ENCODE data around the gene AATK. TPM values are rescaled to one million over a fixed set of nuclear protein-coding genes. Genes with fewer than 3 reads are reported as not detected.

AATK gene
- total RNA-seq, 1 donor from 2014 or later = 0.62 TPM

DNA sequence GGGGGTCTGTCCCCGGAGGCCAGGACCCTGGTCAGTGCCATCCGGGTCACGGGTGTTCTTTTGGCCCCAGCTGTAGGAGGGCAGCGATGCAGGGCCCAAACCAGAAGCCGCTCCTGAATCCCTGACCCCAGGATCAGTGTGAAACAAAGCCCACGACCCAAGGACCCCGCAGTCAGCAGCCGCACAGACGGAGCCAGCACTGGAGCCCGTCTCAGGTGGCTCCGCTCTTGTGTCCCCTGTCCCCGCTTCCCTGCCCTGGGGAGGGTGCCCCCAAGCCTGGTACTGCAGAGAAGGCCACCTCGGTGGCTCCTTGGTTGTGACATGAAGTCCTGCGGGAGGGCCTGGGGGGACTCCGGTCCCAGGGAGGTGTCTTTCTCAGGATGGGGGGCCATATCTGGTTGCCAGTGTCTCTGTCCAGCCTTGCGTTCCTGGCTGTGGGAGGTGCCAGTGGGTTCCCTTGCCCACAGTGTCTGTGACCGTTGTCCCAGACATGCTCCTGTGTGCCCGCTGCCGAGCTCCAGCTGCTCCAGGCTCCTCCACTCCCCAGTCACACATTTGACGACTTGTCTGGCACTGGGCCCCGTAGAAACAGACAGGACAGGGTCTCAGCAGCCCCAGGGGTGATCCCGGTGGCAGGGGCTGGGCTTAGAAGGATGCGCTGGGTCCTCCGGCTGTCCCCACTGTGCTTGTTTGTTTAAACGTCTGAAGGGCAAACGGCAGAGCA, 97.4 kb downstream of the AATK start:
- Mint-ChIP-seq H3K4me1 (ENCODE audit: low read depth) (no peaks in the 10 kb centered on the region), H3K9me3 (no peaks in the 10 kb centered on the region), H3K27me3 (ENCODE audit: insufficient read depth) (peaks cover 1% of the 10 kb centered on the region), H3K36me3 (ENCODE audit: low read depth) (no peaks in the 10 kb centered on the region), H3K27ac (no peak overlapping the region), H3K4me3 (no peak overlapping the region)
- intact Hi-C loops (cut with micrococcal nuclease) = no loop called here
- DNase-seq (ENCODE audit: low spot score) = no peak

- Mint-ChIP-seq H3K9me3 (no peaks in the 10 kb centered on the region), H3K4me1 (ENCODE audit: low read depth) (no peaks in the 10 kb centered on the region), H3K27ac (no peak overlapping the region), H3K4me3 (no peak overlapping the region), H3K36me3 (ENCODE audit: low read depth) (no peaks in the 10 kb centered on the region), H3K27me3 (ENCODE audit: insufficient read depth) (no peaks in the 10 kb centered on the region)
- intact Hi-C loops (cut with micrococcal nuclease) = no loop called here
- DNase-seq (ENCODE audit: low spot score) = no peak
Measured at GRCh38 chr17:81067391-81067811, 98.6 kb downstream of the AATK start.

Other genes with a start within 250 kb of the AATK start
- gene CHMP6, start 174.4 kb downstream of the AATK start, total RNA-seq = 36.6 and 43.5 TPM in 2 replicates
- gene BAIAP2, start 131.1 kb downstream of the AATK start, total RNA-seq = 4.3 and 5.8 TPM in 2 replicates
- not detected in 2 replicates for gene PVALEF, start 714 bp downstream of the AATK start, total RNA-seq
- gene CEP131, start 56.7 kb upstream of the AATK start, total RNA-seq = 17.5 and 18.7 TPM in 2 replicates
- gene TEPSIN, start 72.8 kb upstream of the AATK start, total RNA-seq = 37.7 and 41.0 TPM in 2 replicates
- 71.9 and 78.3 TPM in 2 replicates for gene NDUFAF8, start 73.1 kb upstream of the AATK start, total RNA-seq
- gene SLC38A10, start 129.1 kb upstream of the AATK start, total RNA-seq = 99.7 and 101 TPM in 2 replicates
- 0.02 and 0.08 TPM in 2 replicates for gene BAHCC1, start 229.2 kb upstream of the AATK start, total RNA-seq